ACC112 (cell line): ENCODE measurements around the gene MINK1.
A peak's percentile ranks its signal among the peaks of the same experiment; 100 is the strongest.

Experiments used
- H2AFZ ChIP-seq: fragments of 200-600 bp; sonication (generic); one replicate; pipeline ENCODE4 v1.6.0; 2017; ENCODE audit warnings: antibody characterized with exemption, low read length; ENCODE audit not compliant: unreplicated experiment
- H3K27ac ChIP-seq: fragments of 200-600 bp; sonication (generic); 2 replicates; pipeline ENCODE4 v1.5.1; 2014; ENCODE audit warnings: low read depth, mild to moderate bottlenecking, antibody characterized with exemption, low read length, moderate library complexity
- H3K27me3 ChIP-seq: fragments of 200-600 bp; sonication (generic); 2 replicates; pipeline ENCODE4 v1.6.1; 2014; ENCODE audit warnings: mild to moderate bottlenecking, antibody characterized with exemption, low read length, moderate library complexity, mixed read lengths; ENCODE audit not compliant: insufficient read depth
- H3K36me3 ChIP-seq: fragments of 200-600 bp; sonication (generic); 2 replicates; pipeline ENCODE4 v1.6.1; 2016; ENCODE audit warnings: mild to moderate bottlenecking, antibody characterized with exemption, low read length, moderate library complexity, mixed read lengths; ENCODE audit not compliant: insufficient read depth
- H3K4me1 ChIP-seq: fragments of 200-600 bp; sonication (generic); one replicate; pipeline ENCODE4 v1.6.1; 2016; ENCODE audit warnings: low read length, mixed read lengths; ENCODE audit not compliant: insufficient read depth, unreplicated experiment, control insufficient read depth
- H3K4me3 ChIP-seq: fragments of 200-600 bp; sonication (generic); 2 replicates; pipeline ENCODE4 v1.5.1; 2014; ENCODE audit warnings: mild to moderate bottlenecking, low read depth, low read length
- H3K79me2 ChIP-seq: fragments of 200-600 bp; sonication (generic); one replicate; pipeline ENCODE4 v1.6.0; 2016; ENCODE audit warnings: low read length; ENCODE audit not compliant: control insufficient read depth, unreplicated experiment, insufficient read depth

The MINK1 gene

GRCh38 chr17:4833178-4833940, at the start of gene MINK1:
MINK1 (plus strand) TSS chr17:4833340; CDS start chr17:4833584, 244 bp downstream.
- H3K4me1 ChIP-seq: peaks cover 15% of the 10 kb centered on the region
- no peaks in the 10 kb centered on the region for H3K27me3 ChIP-seq
- H3K4me3 ChIP-seq: peak within 1 kb of the TSS; percentile 85
- peak within 1 kb of the TSS; percentile 76 for H3K27ac ChIP-seq
- H3K79me2 ChIP-seq: peaks cover 49% of the 10 kb centered on the region
- peaks cover 7% of the 10 kb centered on the region; the same call in 1 of the 2 replicates for H3K36me3 ChIP-seq
- peak within 1 kb of the TSS; percentile 47 for H2AFZ ChIP-seq

GRCh38 chr17:4785311-4786105, 47.6 kb upstream of the MINK1 start:
- Histone ChIP-seq H3K4me1 (peaks cover 33% of the 10 kb centered on the region), H3K27ac (no peak overlapping the region), H3K27me3 (peaks cover 13% of the 10 kb centered on the region), H3K79me2 (peaks cover 7% of the 10 kb centered on the region), H3K4me3 (peak overlapping the region; percentile 48), H3K36me3 (no peaks in the 10 kb centered on the region), H2AFZ (peak overlapping the region; percentile 44)

DNA sequence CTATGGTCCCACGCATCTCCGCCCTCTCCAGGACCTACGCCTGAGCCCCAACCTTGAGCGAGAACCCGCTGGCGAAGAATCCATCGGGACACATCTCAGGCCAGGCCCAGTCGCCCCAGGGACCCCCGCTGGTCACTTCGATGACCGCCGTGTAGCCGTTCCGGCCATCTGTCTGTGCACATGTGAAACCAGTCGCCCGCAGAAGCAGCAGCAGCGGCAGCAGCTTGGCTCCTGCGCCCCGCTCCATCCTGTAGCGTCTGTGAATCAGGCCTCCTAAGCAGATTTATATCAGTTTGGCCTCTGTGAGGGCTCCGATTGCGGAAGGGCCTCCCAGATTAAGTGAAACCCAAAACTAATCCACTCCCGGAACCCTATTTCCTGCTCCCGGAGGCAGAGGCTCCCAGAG, 47.0 kb upstream of the MINK1 start, which contains the start of gene VMO1:
TSS of gene VMO1 (minus strand) at position 259 of the 406 bp plus-strand sequence. CDS start at position 247, 12 bp downstream.
- peaks cover 36% of the 10 kb centered on the region for H3K4me1 ChIP-seq
- H3K79me2 ChIP-seq: peaks cover 7% of the 10 kb centered on the region
- H3K27me3 ChIP-seq: peaks cover 11% of the 10 kb centered on the region
- H3K4me3 ChIP-seq: peak within 1 kb of the TSS; percentile 48
- no peaks in the 10 kb centered on the region for H3K36me3 ChIP-seq
- peak within 1 kb of the TSS; percentile 44 for H2AFZ ChIP-seq
- peak within 1 kb of the TSS; percentile 77; the same call in 1 of the 2 replicates for H3K27ac ChIP-seq

DNA sequence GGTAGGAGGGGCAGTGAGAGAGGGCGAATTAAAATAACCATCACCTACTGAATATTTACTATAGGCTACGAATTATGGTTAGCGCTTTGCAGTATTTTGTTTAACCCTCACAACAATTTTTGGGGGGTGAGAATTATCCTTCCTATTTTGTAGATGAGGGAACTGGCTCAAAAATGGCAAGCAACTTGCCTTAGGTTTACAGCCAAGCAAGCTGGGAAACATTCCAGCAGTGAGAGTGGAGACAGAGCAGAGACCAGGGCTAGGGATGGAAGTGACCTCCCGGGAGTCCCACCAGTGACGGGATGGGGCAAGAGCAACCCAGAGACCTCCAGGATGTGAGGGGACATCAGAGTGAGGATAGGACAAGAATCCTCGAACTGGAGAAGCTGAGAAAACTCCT, 46.6 kb upstream of the MINK1 start:
- Histone ChIP-seq H3K4me3 (peak overlapping the region; percentile 48), H2AFZ (peak overlapping the region; percentile 44), H3K27ac (no peak overlapping the region), H3K4me1 (peaks cover 36% of the 10 kb centered on the region), H3K27me3 (peaks cover 11% of the 10 kb centered on the region), H3K79me2 (peaks cover 7% of the 10 kb centered on the region), H3K36me3 (no peaks in the 10 kb centered on the region)

DNA sequence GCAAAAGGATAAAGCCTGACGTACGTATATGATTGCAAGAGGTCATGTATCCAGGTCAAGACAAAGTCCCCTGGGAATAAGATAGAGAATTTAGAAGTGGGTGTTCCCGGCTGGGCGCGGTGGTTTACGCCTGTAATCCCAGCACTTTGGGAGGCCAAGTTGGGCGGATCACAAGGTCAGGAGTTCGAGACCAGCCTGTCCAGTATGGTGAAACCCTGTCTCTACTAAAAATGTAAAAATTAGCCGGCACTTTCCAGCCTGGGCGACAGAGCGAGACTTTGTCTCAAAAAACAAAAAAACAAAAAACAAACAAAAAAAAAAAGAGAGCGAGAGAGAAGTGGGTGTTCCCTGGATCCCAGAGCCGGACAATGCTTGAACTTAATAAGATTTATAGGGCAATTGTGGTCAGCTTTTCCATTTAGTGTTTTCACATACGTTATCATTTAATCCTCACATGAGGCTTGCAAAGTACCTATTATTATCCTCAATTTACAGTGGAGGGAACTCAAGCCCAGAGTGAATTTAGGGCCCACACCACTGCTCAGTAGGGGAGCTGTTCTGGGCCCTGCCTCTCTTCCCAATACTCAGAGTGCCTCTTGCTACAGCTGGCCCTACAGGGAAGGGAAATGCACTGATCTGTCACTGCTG, 44.9 kb upstream of the MINK1 start:
- peaks cover 7% of the 10 kb centered on the region for H3K79me2 ChIP-seq
- peak overlapping the region; percentile 78 for H3K27ac ChIP-seq
- peak overlapping the region; percentile 98 for H3K4me3 ChIP-seq
- no peak overlapping the region for H2AFZ ChIP-seq
- peaks cover 11% of the 10 kb centered on the region for H3K27me3 ChIP-seq
- peaks cover 36% of the 10 kb centered on the region for H3K4me1 ChIP-seq
- H3K36me3 ChIP-seq: no peaks in the 10 kb centered on the region

- Histone ChIP-seq H2AFZ (peak within 1 kb of the TSS; percentile 39), H3K36me3 (no peaks in the 10 kb centered on the region), H3K27me3 (peaks cover 7% of the 10 kb centered on the region), H3K4me1 (peaks cover 36% of the 10 kb centered on the region), H3K79me2 (peaks cover 7% of the 10 kb centered on the region), H3K4me3 (peak within 1 kb of the TSS; percentile 98), H3K27ac (peak within 1 kb of the TSS; percentile 85)
These were observed 44.1 kb upstream of the MINK1 start, which contains the start of gene GLTPD2 for GRCh38 chr17:4788807-4789700. GLTPD2 (plus strand) TSS chr17:4788964; CDS start chr17:4789012, 48 bp downstream.

DNA sequence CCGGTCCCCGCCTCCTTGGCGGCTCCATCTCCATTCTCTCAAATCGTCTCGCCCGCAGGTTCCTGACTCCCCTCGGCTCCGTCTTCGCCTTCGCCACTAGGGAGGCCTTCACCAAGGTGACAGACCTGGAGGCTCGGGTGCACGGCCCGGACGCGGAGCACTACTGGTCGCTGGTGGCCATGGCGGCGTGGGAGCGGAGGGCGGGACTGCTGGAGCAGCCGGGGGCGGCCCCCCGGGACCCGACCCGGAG, 43.5 kb upstream of the MINK1 start:
- H3K4me3 ChIP-seq: peak overlapping the region; percentile 98
- H3K36me3 ChIP-seq: no peaks in the 10 kb centered on the region
- H3K27me3 ChIP-seq: peaks cover 7% of the 10 kb centered on the region
- peak overlapping the region; percentile 85 for H3K27ac ChIP-seq
- H3K4me1 ChIP-seq: peaks cover 36% of the 10 kb centered on the region
- peaks cover 7% of the 10 kb centered on the region for H3K79me2 ChIP-seq
- peak overlapping the region; percentile 39 for H2AFZ ChIP-seq

- Histone ChIP-seq H3K36me3 (no peaks in the 10 kb centered on the region), H3K79me2 (peaks cover 7% of the 10 kb centered on the region), H3K4me1 (peaks cover 36% of the 10 kb centered on the region), H2AFZ (peak overlapping the region; percentile 88), H3K27ac (peak overlapping the region; percentile 85), H3K27me3 (peaks cover 7% of the 10 kb centered on the region; the same call in 1 of the 2 replicates), H3K4me3 (peak overlapping the region; percentile 98)
These were observed 43.0 kb upstream of the MINK1 start for GRCh38 chr17:4789951-4790704.

GRCh38 chr17:4790705-4791088, 42.4 kb upstream of the MINK1 start:
- peaks cover 33% of the 10 kb centered on the region for H3K4me1 ChIP-seq
- H3K4me3 ChIP-seq: peak overlapping the region; percentile 98
- peaks cover 1% of the 10 kb centered on the region; the same call in 1 of the 2 replicates for H3K27me3 ChIP-seq
- H2AFZ ChIP-seq: peak overlapping the region; percentile 88
- peak overlapping the region; percentile 85; the same call in 1 of the 2 replicates for H3K27ac ChIP-seq
- peaks cover 7% of the 10 kb centered on the region for H3K79me2 ChIP-seq
- H3K36me3 ChIP-seq: no peaks in the 10 kb centered on the region
